ENCODE measurements around the gene CCDC106.
A peak's percentile ranks its signal among the peaks of the same experiment; 100 is the strongest.

The CCDC106 gene

GRCh38 chr19:55647732-55648584, at the start of gene CCDC106:
CCDC106 (plus strand) TSS chr19:55648212; CDS start chr19:55649047, 835 bp downstream.
- DNase-seq: peak; percentile 73

GRCh38 chr19:55598719-55599467, 49.1 kb upstream of the CCDC106 start:
- DNase-seq: peak; percentile 87

- DNase-seq: peak; percentile 96
These were observed 48.6 kb upstream of the CCDC106 start, which contains the start of gene FIZ1 for GRCh38 chr19:55599468-55599841. FIZ1 (minus strand) TSS chr19:55599517; CDS start chr19:55597865, 1,652 bp downstream.

- peak; percentile 82 for DNase-seq
These were observed 48.0 kb upstream of the CCDC106 start, which contains the start of gene ZNF524 for GRCh38 chr19:55599842-55600661. ZNF524 (plus strand) TSS chr19:55600288; CDS start chr19:55602113, 1,825 bp downstream.

- no peak for DNase-seq
These were observed 47.4 kb upstream of the CCDC106 start for GRCh38 chr19:55600662-55601028.

- no peak for DNase-seq
These were observed 46.9 kb upstream of the CCDC106 start for GRCh38 chr19:55601084-55601483.

- DNase-seq: no peak
These were observed 45.7 kb upstream of the CCDC106 start for GRCh38 chr19:55602104-55603001.

GRCh38 chr19:55603115-55603514, 44.9 kb upstream of the CCDC106 start:
- DNase-seq: no peak

- no peak for DNase-seq
These were observed 44.3 kb upstream of the CCDC106 start for GRCh38 chr19:55603581-55604292.

GRCh38 chr19:55605207-55605636, 42.8 kb upstream of the CCDC106 start:
- DNase-seq: peak; percentile 98

- peak; percentile 67 for DNase-seq
These were observed 42.2 kb upstream of the CCDC106 start, which contains the start of gene ZNF865 for GRCh38 chr19:55605637-55606470. ZNF865 (plus strand) TSS chr19:55605647; CDS start chr19:55613619, 7,972 bp downstream.

- DNase-seq: no peak
These were observed 41.6 kb upstream of the CCDC106 start for GRCh38 chr19:55606471-55606787.

- no peak for DNase-seq
These were observed 41.2 kb upstream of the CCDC106 start for GRCh38 chr19:55606817-55607216.

- DNase-seq: no peak
These were observed 38.7 kb upstream of the CCDC106 start for GRCh38 chr19:55609326-55609725.

- no peak for DNase-seq
These were observed 36.6 kb upstream of the CCDC106 start for GRCh38 chr19:55611300-55611982.

GRCh38 chr19:55611983-55612645, 35.9 kb upstream of the CCDC106 start:
- DNase-seq: no peak

GRCh38 chr19:55613396-55613795, 34.6 kb upstream of the CCDC106 start:
- DNase-seq: no peak

- DNase-seq: no peak
These were observed 33.9 kb upstream of the CCDC106 start for GRCh38 chr19:55613930-55614710.

Measured in activated CD8-positive, alpha-beta memory T cell treated with anti-CD3 and anti-CD28 coated beads, Interleukin-2, amount 50 U/mL, for 4 hours (primary cell).